Stimulated activated CD8-positive, alpha-beta memory T cell treated with anti-CD3 and anti-CD28 coated beads, Interleukin-12 subunit alpha, Interleukin-12 subunit beta, amount 100 ng/mL, for 4 hours (primary cell): Measurements from ENCODE around the gene ZSCAN25.
"Not testable (repeated sequence)": the region's sequence is repeated elsewhere in the genome, so short reads cannot be mapped to it uniquely, and the experiment has no call there.

Experiments
- DNase-seq: peaks from one replicate; pipeline ENCODE4 v3.0.0-alpha.2; 2020; ENCODE audit warnings: low read depth

The ZSCAN25 gene

GRCh38 chr7:99617192-99617781, 541 bp downstream of the ZSCAN25 start:
- no peak for DNase-seq

- DNase-seq = no peak
Observed at GRCh38 chr7:99618726-99619125, 2.0 kb downstream of the ZSCAN25 start.

- DNase-seq = no peak
Observed at GRCh38 chr7:99619571-99620130, 2.9 kb downstream of the ZSCAN25 start.

GRCh38 chr7:99621271-99621670, 4.5 kb downstream of the ZSCAN25 start:
- no peak for DNase-seq

- no peak for DNase-seq
Observed at GRCh38 chr7:99622596-99622995, 5.8 kb downstream of the ZSCAN25 start.

DNA sequence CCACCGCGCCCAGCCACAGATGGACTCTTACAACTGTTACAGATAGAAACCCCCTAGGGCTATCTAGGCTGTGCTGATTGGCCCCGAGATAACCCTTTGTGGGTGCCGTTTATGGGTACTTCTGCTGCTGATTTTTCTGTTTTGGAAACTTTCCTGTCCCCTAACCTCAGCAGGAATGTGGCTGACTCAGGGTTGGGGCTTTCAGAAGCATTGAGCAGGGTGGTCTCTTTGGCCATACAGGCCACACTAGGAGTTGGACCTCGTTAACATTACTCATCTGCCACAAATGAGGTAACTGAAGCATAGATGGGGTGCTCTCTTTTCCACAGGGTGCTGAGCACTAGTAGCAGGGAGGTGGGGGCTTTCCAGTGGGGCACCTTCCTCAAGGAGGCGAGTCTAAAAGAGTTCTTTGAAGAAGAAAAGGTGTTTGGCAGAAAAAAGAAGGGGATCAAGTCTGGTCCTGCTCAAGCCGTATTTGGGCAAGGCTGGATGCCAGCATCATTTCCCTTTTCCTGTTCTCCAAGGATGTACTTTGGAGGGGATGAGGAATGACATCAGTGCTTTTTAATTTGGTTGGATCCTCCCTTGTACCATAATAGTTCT, 6.4 kb downstream of the ZSCAN25 start:
- no peak for DNase-seq

GRCh38 chr7:99623702-99624447, 7.1 kb downstream of the ZSCAN25 start:
- no peak for DNase-seq

DNA sequence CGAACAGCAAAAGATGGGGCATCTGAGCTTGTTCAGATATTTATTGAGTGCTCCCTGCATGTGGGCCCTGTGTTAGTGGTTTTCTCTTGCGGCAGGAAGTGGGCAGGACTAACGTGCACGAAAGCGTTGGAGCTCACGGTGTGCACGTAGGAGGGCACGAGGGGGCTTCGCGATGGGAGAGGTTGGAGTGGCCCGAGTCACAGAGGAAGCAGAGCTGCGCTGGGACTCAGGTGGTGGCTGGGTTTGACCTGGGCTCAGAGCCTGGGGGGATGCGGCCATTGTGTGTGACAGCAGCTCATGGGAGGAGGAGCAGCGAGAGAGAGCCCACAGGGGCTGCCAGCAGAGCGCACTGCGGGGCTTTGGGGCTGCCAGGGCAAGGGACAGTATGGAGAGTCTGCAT, 7.7 kb downstream of the ZSCAN25 start:
- DNase-seq = peak; percentile 46

DNA sequence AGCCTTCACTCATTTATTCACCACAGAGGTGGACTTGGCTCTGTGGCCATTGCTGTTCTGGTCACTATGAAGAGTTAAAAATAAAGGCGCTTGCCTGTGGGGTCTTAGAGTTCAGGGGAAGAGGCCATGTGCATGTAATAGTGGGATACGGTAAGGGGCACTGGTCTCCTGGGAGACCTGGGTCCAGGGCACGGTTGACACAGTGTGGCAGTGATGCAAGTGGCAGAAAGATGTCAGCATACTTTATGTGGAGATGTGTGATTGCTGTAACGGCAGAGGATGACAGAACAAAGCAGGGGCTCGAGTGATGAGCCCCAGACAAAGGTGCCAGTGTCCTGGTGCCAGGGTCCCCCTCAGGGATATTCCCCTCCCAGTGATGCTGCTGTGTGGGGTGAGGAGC, 8.6 kb downstream of the ZSCAN25 start:
- DNase-seq = no peak

DNA sequence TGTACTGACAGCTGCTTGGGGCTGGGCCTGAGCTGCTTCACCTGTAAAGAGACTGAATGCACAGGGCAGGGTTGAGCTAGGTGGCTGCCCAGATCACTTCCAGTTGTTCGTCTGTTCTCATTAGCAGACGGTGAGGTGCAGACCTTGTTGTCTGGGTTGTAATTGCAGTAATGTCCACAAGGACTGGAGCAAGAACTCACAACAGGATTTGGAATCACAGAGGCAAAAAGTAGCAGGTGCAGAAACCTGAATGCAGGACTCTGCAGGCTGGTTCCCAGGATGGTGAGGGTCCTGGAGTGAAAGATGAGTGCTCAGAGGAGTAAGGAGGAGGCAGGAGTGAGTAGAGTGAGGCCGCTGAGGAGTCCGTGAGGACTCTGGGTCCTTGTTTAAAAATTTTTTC, 9.2 kb downstream of the ZSCAN25 start:
- DNase-seq = no peak

DNA sequence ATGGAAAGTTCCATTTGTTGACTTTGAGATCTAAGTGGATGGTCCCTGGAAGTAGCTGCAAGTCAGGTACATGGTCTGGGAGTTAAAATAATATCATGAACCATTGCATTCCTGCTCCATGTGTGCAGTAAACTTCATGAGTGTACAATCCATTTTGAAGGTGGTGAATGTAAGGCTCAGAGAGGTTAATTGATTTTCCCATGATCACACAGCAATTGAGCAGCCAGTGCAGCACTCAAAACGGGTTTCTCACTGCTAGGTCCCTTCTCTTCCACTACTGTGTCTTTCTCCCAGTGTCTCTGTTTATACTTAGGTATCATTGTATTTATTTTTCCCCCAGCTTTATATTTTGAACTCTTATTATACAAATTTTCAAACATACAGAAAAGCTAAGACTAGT, 9.9 kb downstream of the ZSCAN25 start:
- no peak for DNase-seq

- no peak for DNase-seq
Observed at GRCh38 chr7:99627513-99627912, 10.8 kb downstream of the ZSCAN25 start.

- no peak for DNase-seq
Observed at GRCh38 chr7:99628471-99629465, 12.0 kb downstream of the ZSCAN25 start.

- DNase-seq = no peak
Observed at GRCh38 chr7:99629643-99630042, 12.9 kb downstream of the ZSCAN25 start.

DNA sequence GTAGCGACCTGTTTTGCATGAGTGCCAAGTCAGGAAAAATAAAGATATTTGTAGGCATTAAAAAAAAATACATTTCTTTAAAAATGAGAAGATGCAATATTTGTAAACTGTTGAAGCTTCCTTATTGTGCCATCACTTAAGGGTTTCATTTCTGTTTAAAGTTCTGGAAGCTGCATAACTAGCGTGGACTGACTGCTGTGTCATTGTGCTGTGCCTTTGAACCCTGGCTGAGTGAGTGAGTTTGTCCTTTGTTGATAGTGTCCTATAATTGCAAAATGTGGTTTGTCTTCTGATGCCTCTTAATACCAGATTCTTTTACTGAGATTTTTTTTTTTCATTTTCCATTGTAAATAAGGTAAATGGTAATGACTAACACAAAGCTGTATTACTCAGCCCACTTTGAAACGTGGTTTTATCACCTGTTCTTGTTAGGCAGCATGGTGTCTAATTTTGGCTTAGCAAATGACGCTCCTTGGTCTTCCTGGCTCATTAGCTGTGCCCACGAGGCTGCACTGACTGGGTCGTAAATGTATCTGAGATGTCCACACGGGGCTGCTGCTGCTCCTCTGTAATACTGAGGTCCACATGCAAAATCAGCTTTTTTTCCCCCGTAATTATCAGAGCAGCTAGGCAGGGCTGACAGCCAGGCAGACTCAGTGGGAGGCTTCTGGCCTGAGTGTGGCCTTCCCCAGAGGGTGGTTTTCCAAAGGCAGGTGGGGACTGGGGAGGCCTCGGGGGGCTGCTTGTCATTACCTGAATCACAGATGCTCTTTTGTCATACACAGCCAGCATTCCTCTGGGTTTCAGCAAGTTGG, 14.8 kb downstream of the ZSCAN25 start:
- no peak for DNase-seq

DNA sequence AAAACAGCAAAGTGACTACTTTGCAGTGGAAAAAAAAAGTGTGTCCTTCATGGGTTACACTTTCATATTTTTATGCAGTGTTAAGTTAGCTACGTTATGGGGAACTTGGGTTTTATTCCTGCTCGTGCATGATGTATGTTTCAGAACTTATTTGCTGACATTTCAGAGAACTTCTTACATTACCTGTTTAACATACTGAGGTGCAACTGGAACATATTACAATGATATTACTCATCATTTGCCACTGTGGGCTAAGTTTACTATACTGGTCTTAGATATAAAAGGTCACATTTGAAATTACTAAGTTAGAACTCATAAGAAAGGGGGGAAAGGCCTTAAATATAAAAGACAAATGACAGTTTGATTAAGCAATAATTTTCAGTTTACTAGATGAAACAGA, 20.7 kb downstream of the ZSCAN25 start:
- not testable (repeated sequence) for DNase-seq

- no peak for DNase-seq
Observed at GRCh38 chr7:99638731-99639130, 22.0 kb downstream of the ZSCAN25 start.

GRCh38 chr7:99639267-99639666, 22.5 kb downstream of the ZSCAN25 start:
- no peak for DNase-seq

- no peak for DNase-seq
Observed at GRCh38 chr7:99642027-99642426, 25.3 kb downstream of the ZSCAN25 start.

- no peak for DNase-seq
Observed at GRCh38 chr7:99643464-99643863, 26.7 kb downstream of the ZSCAN25 start.

DNA sequence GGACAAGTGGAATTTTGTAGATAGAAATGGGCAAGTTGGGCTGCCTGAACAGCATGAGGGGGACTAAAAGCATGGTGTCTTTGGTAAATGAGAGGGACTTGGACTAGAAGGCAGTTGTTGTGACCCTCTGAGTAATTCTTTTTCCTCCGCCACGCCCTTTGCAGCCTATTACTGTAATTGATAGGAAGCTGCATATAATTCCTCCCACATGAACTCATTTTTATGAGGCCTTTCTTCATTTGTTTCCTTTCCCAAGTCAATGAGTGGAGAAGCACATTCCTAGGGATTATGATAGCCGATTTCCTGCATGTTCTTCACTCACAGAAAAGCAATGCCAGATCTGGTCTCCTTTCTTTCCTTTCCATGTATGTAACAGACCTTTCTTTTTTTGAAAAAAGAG, 27.7 kb downstream of the ZSCAN25 start:
- no peak for DNase-seq
